Glomerular endothelial cell (primary cell): ENCODE results near the gene FTCD. TPM values are rescaled to one million over a fixed set of nuclear protein-coding genes. Genes with fewer than 3 reads are reported as not detected.

ENCODE experiments used
- DNase-seq: peaks from one replicate; pipeline ENCODE4 v3.0.0-alpha.2; 2011; ENCODE audit warnings: low read depth, low spot score; ENCODE audit errors: extremely low read depth
- total RNA-seq: library from RNA; depleted of rRNA; stranded (reverse); fragments of >200 nt; gene quantifications from 2 replicates; pipeline ENCODE4 v1.2.3, GENCODE V29; 2015

FTCD gene
- total RNA-seq, 1 donor from 2014 or later = 0.64 TPM

DNA sequence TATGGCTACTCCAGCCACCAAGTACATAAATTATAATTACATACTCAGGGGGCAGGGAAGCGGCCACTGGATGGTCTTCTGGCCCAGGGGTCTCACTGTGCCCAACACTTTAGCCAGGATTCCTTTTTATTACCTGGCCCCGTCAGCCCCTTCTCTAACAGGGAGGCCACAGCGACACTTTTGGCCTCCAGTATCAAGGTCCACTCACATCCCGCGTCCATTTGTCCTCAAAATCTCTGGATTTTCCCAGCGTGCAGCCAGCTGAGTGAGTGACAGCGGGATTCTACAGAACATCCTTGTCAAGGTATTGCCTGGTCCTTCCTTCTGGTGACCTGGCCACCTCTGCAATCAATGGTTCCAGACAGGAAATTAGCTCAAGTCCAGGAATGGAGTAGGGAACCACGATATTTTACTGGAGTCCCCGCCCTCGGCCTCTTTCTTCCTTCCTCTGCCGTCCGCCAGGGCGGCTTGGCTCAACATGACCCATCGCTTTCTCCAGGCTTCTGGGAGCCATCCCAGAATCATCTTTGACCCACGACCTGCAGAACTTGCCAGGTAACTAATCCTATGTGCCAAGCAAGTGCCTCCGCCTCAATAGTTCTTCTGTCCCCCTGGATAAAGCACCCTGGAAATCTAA, 60.2 kb downstream of the FTCD start:
- DNase-seq = no peak

- DNase-seq = no peak
Observed at GRCh38 chr21:46094401-46095082, 60.8 kb downstream of the FTCD start.

GRCh38 chr21:46093668-46094400, 61.5 kb downstream of the FTCD start:
- no peak for DNase-seq

DNA sequence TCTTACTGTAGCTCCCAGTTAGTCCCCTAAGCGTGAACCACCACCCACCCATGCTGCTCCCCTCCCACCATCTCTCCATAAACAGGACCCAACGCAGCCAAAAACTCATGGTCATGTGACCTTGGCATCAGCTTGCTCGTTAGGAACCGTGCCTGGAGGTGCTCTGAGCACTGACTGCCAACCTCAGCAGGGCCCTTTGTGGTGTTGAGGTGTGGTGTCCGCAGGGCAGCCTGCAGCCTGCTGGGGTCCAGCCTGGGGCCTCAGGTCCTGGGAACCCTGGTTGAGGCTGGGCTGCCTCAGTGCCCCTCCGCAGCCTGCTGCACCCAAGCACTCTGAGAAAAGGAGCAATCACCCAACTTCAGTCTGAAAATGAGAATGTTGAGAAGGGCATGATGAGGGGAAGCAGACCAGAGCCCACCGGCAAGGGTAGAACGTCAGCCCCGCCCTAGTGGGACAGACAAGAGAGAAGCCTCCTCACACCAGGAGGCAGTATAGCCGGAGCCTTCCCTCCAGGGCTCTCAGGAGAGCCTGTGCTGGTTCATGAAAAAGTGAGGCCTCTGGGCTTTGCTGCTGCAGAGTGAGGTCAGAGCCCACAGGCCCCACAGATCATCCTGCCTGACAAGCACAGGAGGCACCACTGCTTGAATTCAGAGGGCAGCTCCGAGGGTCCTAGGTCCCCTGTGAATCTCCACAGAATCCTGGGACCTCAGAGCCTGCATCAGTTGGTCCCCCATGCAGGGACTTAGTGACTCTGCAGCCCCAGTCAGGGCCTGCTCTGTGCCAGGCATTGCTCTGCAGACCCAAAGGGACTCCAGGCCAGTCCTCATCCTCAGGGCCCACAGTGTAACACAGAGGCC, 62.3 kb downstream of the FTCD start:
- DNase-seq = no peak

- DNase-seq = no peak
Observed at GRCh38 chr21:46092026-46092764, 63.2 kb downstream of the FTCD start.

GRCh38 chr21:46091631-46092025, 63.8 kb downstream of the FTCD start:
- DNase-seq = no peak

- DNase-seq = no peak
Observed at GRCh38 chr21:46091118-46091517, 64.3 kb downstream of the FTCD start.

DNA sequence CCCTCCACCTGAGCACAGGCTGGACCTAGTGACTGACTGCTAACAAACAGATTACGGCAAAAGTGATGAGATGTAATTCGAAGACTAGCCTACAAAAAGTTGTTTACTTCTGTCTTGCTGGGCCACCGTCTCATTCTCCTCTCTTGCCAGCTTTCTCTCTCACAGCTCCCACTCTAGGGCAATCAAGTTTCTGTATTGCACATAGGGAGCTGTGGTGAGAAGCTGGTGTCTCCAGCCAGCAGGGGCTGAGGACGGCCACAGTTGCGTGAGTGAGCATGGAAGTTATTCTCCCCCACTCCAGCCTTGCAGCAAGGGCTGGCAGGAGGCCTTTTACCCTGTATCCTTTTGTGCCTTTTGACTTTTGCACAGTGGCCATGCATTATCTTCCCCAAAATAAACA, 66.1 kb downstream of the FTCD start:
- no peak for DNase-seq

GRCh38 chr21:46088189-46088588, 67.2 kb downstream of the FTCD start:
- DNase-seq = no peak

DNA sequence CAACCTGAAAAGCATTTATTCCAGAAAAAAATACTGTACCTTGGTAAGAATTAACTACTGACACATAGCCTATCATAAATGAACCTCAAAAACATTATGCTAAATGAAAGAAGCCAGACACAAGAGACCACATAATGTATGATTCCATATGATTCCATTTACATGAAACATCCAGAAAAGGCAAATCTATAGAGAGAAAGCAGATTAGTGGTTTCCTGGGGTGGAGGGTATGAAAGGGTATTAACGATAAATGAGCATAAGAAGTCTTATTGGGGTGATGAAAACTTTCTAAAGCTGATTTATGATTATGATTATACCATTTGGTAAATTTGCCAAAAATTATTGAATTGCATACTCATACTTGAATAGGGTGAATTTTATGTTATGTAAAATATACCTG, 67.7 kb downstream of the FTCD start:
- no peak for DNase-seq

Other genes starting within 250 kb of the FTCD start
- gene COL6A1, start 173.8 kb downstream of the FTCD start, total RNA-seq = 165 and 174 TPM in 2 replicates
- 110 and 140 TPM in 2 replicates for gene COL6A2, start 57.5 kb downstream of the FTCD start, total RNA-seq
- 25.2 and 27.1 TPM in 2 replicates for gene SPATC1L, start 28.9 kb upstream of the FTCD start, total RNA-seq
- gene LSS, start 73.2 kb upstream of the FTCD start, total RNA-seq = 91.5 and 136 TPM in 2 replicates
- gene MCM3AP, start 130.0 kb upstream of the FTCD start, total RNA-seq = 43.2 and 78.1 TPM in 2 replicates
- 12.4 and 16.9 TPM in 2 replicates for gene YBEY, start 130.8 kb upstream of the FTCD start, total RNA-seq
- gene C21orf58, start 168.3 kb upstream of the FTCD start, total RNA-seq = 1.6 and 4.1 TPM in 2 replicates
- gene PCNT, start 168.6 kb upstream of the FTCD start, total RNA-seq = 22.7 and 31.2 TPM in 2 replicates